Activated T-cell treated with anti-CD3 and anti-CD28 coated beads, Interleukin-2, amount 50 U/mL, for 48 hours (primary cell): Measurements from ENCODE around the gene BAHCC1.
A peak's percentile ranks its signal among the peaks of the same experiment; 100 is the strongest.

ENCODE experiments used
- DNase-seq, 2 experiments: peaks; one replicate each; pipeline ENCODE4 v3.0.0-alpha.2; 2020

The BAHCC1 gene

GRCh38 chr17:81428121-81428515 lies 32.9 kb downstream of the BAHCC1 start:
- no peak for DNase-seq

GRCh38 chr17:81428516-81428915 lies 33.3 kb downstream of the BAHCC1 start:
- no peak for DNase-seq

- DNase-seq = no peak
Measured at GRCh38 chr17:81428948-81429774, 33.9 kb downstream of the BAHCC1 start.

GRCh38 chr17:81429821-81430551 lies 34.7 kb downstream of the BAHCC1 start:
- DNase-seq = no peak

GRCh38 chr17:81431545-81432482 lies 36.6 kb downstream of the BAHCC1 start:
- no peak for DNase-seq

- DNase-seq = no peak
Measured at GRCh38 chr17:81432941-81433340, 37.7 kb downstream of the BAHCC1 start.

- DNase-seq = no peak
Measured at GRCh38 chr17:81433656-81434055, 38.4 kb downstream of the BAHCC1 start.

GRCh38 chr17:81434072-81434471 lies 38.8 kb downstream of the BAHCC1 start:
- DNase-seq = no peak

- no peak for DNase-seq
Measured at GRCh38 chr17:81434681-81435417, 39.6 kb downstream of the BAHCC1 start.

GRCh38 chr17:81435652-81436293 lies 40.5 kb downstream of the BAHCC1 start:
- DNase-seq = no peak

GRCh38 chr17:81436294-81436849 lies 41.1 kb downstream of the BAHCC1 start:
- DNase-seq = no peak

GRCh38 chr17:81437191-81437651 lies 42.0 kb downstream of the BAHCC1 start:
- DNase-seq = no peak

- no peak for DNase-seq
Measured at GRCh38 chr17:81438007-81438659, 42.9 kb downstream of the BAHCC1 start.

GRCh38 chr17:81438688-81439087 lies 43.4 kb downstream of the BAHCC1 start:
- no peak for DNase-seq

- DNase-seq = no peak
Measured at GRCh38 chr17:81440051-81440471, 44.8 kb downstream of the BAHCC1 start.

GRCh38 chr17:81440511-81441244 lies 45.4 kb downstream of the BAHCC1 start:
- DNase-seq = peak; percentile 49 to 53

GRCh38 chr17:81442791-81443190 lies 47.5 kb downstream of the BAHCC1 start:
- DNase-seq = no peak

- no peak for DNase-seq
Measured at GRCh38 chr17:81443269-81443668, 48.0 kb downstream of the BAHCC1 start.

- no peak for DNase-seq
Measured at GRCh38 chr17:81444610-81445339, 49.5 kb downstream of the BAHCC1 start.
